OCI-M1 (cell line): Measurements from ENCODE around the gene RIMBP3B.
"Not testable (repeated sequence)": the region's sequence is repeated elsewhere in the genome, so short reads cannot be mapped to it uniquely, and the experiment has no call there.

Experiments used
- DNase-seq: peaks from one replicate; lab custom pipeline; 2025; lab: John Stamatoyannopoulos, UW

RIMBP3B gene, protein sequence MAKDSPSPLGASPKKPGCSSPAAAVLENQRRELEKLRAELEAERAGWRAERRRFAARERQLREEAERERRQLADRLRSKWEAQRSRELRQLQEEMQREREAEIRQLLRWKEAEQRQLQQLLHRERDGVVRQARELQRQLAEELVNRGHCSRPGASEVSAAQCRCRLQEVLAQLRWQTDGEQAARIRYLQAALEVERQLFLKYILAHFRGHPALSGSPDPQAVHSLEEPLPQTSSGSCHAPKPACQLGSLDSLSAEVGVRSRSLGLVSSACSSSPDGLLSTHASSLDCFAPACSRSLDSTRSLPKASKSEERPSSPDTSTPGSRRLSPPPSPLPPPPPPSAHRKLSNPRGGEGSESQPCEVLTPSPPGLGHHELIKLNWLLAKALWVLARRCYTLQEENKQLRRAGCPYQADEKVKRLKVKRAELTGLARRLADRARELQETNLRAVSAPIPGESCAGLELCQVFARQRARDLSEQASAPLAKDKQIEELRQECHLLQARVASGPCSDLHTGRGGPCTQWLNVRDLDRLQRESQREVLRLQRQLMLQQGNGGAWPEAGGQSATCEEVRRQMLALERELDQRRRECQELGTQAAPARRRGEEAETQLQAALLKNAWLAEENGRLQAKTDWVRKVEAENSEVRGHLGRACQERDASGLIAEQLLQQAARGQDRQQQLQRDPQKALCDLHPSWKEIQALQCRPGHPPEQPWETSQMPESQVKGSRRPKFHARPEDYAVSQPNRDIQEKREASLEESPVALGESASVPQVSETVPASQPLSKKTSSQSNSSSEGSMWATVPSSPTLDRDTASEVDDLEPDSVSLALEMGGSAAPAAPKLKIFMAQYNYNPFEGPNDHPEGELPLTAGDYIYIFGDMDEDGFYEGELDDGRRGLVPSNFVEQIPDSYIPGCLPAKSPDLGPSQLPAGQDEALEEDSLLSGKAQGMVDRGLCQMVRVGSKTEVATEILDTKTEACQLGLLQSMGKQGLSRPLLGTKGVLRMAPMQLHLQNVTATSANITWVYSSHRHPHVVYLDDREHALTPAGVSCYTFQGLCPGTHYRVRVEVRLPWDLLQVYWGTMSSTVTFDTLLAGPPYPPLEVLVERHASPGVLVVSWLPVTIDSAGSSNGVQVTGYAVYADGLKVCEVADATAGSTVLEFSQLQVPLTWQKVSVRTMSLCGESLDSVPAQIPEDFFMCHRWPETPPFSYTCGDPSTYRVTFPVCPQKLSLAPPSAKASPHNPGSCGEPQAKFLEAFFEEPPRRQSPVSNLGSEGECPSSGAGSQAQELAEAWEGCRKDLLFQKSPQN (N-terminal part only)

DNA sequence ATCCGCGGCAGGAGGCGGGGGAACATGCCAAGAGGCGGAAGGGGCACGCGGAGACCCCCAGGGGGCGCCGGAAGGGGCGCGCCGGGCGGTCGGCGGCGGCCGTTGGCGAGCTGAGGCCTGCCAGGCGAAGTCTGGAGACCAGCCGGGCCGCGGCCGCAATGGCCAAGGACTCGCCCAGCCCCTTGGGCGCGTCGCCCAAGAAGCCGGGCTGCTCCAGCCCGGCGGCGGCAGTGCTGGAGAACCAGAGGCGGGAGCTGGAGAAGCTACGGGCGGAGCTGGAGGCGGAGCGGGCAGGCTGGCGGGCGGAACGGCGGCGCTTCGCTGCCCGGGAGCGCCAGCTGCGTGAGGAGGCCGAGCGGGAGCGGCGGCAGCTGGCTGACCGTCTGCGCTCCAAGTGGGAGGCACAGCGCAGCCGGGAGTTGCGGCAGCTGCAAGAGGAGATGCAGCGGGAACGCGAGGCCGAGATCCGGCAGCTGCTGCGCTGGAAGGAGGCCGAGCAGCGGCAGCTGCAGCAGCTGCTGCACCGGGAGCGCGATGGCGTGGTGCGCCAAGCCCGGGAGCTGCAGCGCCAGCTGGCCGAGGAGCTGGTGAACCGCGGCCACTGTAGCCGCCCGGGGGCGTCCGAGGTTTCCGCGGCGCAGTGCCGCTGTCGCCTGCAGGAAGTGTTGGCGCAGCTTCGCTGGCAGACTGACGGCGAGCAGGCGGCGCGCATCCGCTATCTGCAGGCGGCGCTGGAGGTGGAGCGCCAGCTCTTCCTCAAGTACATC, at the start of gene RIMBP3B:
TSS of gene RIMBP3B (plus strand) at position 51 of the 767 bp plus-strand sequence. CDS start at position 159, 108 bp downstream.
- DNase-seq: not testable (repeated sequence)

DNA sequence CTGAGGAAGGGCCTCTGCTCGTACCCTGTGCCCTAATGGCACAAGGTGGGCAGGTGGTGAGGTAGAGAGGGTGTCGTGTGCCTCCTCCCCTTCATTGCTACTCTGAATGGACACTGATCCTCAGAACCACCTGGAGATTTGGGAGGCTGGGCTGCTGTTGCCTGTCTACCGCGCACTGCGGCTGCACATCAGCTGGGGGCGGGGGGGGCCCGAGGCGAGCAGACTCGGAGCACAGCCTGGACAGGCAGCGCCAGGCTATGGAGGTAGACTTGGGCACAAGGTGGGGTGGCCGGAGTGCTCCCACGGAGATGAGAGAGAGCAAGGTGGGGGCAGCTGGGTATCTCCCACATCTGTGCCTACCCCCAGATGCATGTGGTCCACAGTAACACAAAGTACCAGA, 26.0 kb upstream of the RIMBP3B start:
- DNase-seq: not testable (repeated sequence)

DNA sequence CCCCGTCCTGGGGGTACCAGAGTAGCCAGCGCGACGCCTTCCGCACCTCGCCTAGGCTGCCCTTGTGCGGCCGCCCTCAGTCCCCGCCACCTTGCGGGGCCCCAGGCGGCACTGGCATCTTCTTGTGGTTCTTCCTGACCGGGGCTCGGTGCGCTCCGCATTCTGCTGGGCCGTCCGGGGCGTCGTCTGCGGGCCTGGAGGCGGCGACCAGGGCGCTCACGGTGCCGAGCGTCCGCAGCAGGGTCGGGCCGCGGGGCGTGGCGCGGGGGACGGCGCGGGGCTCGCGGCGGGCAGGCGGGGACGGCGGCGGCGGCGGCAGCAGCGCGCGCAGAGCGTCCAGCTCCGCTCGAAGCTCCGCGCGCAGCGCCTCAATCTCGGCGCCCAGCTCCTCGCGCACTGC, 23.0 kb upstream of the RIMBP3B start:
- DNase-seq: not testable (repeated sequence)

DNA sequence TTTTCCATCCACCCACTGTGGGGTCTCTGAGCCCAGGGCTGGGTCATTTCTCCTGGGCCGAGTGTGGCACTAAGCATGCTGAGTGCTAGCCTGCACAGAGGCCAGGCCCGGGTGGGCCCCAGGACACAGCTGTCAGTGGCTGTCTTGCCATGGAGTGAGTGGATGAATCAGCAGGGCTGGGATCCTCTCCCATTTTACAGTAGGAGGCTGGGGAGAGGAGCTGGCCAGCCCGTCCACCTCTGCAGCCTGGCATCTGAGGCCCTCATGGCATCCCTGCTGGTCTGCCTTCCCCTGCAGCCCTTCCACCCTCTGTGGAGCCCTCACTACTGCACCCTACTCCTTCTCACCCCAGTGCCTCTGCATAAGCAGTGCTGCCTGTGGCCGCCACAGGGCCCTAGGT, 21.1 kb upstream of the RIMBP3B start:
- DNase-seq: not testable (repeated sequence)

DNA sequence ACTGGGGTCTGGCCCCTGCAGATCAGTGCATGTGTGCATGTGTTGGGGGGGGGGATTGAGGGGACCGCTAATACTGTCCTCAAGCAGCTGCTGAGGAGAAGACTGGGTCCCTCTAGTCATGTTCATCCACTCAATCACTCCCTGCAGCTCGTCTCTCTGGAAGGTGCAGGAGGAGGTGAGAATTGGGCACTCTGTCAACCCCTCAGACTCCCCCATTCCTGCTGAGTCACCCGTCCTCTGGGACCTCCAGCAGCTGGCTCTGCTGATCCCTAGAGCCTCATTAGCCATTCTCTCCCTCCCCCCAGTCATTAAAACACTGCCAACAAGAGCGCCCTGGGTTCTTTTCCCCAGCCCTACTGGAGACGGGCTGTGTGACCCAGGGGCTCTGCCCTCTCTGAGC, 20.5 kb upstream of the RIMBP3B start:
- not testable (repeated sequence) for DNase-seq

DNA sequence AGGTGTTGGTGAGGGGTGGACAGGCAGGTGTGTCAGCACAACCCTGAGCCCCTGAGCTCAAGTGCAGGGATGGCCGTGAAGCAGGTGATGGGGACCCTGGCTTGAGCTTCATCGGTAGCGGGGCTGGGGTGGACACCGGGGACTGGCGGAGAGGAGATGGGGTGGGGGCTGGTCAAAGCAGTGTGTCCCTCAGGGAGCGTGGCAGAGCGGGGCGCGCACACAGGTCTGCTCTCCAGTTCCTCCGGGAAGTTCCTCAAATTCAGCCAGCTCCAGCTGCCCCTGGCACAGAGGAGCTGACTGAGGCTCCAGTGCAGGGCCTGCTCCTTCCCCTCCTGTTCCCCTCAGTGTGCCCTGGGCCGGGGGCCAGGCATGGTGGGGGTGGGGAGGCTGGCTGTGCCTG, 19.7 kb upstream of the RIMBP3B start:
- DNase-seq: not testable (repeated sequence)

DNA sequence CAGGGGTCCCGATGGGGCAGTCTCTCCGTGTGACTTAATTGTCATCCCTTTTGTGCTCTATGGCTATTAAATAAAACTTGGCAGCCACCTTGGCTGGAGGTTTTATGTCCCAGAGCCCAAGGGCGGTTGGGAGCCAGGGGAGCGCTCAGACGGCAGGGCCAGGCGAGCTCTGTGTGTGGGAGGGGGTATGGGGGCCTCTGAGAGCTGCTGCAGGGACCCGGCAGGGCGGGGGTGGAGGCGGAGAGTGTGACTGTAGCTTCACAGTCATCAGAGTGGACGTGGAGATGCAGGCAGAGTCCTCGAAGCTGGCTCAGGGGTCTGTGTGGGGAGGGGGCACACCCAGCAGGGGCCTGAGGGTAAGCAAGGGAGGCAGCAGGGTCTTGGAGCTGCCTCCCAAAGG, 19.2 kb upstream of the RIMBP3B start:
- DNase-seq: not testable (repeated sequence)

DNA sequence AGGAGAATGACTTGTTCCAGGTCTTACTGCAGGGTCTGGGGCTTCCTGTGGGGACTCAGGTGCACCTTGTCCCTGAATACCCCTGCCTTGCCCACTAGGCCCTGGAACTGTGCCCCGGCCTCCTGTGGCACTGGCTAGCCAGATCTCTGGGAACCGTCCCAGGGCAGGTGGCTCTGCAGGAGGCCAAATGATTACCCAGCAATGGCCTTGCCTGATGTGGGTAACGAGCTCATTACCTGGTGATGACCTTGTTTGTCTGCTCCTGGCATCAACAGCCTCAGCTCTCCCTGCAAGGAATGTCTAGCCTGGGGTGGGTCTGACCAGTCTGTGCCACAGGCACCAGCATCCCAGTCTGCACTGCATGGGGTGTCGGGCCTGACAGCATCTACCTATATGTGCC, 18.2 kb upstream of the RIMBP3B start:
- not testable (repeated sequence) for DNase-seq

DNA sequence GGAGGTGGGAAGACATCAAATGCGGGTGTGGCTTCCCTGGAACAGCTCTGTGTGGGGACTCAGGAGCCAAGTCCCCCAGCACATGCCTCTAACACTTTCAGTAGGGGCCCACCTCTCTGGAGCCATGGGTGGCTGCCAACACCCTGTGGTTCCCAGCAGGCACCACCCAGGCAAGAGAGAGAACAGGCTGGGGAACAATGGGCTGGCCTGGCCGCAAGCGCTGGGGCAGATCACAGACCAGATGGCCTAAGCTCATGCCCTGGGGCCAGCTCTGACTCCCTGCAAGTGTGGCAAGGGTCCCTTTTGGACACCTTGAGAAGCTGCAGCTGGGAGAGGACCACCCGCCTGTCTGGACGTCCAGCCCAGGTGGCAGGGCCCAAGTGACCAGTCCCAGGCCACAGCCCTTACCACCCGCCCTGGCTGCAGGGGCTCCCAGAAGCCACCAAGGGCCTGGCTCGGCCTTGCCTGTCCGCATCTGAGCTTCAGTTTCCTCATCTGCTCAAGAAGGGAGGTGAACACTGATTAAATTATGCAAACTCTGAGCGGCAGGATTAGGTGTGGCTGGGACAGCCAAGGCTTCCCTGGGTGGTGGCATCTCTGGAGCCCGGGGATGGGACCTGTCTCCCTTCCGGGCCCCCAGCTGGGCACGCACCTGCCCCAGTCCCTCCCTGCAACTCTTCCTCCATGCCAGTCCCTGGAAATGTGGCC, 14.8 kb upstream of the RIMBP3B start:
- DNase-seq: not testable (repeated sequence)

DNA sequence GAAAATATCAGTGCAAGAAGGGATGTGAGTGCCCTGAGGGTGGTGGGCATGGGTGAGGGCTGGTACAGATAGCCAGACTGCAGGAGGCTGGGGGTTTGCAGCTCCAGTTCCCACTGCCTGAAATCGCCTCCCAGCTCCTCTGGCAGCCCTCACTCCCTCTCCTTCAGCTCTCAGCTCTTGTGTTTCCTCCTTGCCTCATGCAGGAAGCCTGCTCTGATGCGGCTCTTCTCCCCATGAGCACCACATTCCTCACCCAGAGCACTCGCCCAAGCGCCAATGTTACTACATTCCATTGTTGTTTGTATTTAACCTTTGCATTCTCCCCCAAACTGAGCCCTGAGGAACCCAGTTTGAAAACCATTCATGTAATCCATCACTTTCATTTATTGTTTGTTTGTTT, 7.7 kb upstream of the RIMBP3B start:
- not testable (repeated sequence) for DNase-seq

DNA sequence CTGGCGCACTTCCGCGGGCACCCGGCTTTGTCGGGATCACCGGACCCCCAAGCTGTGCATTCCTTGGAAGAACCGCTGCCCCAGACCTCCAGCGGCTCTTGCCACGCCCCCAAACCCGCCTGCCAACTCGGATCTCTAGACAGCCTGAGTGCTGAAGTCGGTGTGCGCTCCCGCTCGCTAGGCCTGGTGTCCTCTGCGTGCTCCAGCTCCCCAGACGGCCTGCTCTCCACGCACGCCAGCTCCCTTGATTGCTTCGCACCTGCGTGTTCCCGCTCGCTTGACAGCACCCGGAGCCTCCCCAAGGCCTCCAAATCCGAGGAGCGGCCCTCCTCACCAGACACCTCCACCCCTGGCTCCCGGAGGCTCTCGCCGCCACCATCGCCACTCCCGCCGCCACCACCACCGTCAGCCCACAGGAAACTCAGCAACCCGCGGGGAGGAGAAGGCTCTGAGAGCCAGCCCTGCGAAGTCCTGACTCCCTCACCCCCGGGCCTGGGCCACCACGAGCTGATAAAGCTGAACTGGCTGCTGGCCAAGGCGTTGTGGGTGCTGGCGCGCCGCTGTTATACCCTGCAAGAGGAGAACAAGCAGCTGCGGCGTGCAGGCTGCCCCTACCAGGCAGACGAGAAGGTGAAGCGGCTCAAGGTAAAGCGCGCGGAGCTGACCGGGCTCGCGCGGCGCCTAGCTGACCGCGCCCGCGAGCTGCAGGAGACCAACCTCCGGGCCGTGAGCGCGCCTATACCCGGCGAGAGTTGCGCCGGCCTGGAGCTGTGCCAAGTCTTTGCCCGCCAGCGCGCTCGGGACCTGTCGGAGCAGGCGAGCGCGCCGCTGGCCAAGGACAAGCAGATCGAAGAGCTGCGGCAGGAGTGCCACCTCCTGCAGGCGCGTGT, 1.2 kb downstream of the RIMBP3B start:
- not testable (repeated sequence) for DNase-seq

DNA sequence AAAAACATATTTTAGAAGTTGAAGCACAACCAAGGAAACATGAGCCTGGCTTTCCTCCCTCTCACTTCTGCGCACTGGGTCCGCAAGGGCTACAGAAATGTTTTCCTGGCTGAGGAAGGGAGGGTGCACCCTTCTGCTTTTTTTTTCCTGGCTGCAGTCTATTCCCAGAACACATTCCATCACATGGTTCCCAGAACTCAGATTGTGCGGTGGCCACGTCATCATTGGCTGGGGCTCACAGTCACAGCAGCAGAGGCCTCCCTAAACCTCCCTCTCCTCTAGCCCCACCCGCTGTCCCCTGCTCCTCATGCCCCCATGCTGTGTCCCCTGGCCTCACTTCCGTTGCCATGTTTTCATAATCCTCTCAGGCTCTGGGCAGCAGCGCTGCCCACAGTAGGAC, 5.9 kb downstream of the RIMBP3B start:
- not testable (repeated sequence) for DNase-seq

DNA sequence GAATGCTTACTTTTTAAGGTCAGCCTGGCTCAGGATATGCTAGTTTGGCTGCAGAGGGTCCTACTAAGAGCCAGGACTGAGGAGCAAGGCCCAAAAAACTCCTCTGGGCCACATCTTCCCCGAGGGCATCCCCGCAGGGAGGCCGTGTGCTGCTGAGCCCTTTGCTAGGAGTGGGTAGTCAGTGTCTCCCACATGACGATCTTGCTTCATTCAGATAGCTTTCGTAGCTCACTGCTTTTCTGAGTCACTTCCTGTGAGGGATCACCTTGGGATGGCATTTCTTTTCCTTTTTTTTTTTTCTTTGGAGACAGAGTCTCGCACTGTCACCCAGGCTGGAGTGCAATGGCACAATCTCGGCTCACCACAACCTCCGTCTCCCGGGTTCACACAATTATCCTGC, 6.5 kb downstream of the RIMBP3B start:
- not testable (repeated sequence) for DNase-seq

DNA sequence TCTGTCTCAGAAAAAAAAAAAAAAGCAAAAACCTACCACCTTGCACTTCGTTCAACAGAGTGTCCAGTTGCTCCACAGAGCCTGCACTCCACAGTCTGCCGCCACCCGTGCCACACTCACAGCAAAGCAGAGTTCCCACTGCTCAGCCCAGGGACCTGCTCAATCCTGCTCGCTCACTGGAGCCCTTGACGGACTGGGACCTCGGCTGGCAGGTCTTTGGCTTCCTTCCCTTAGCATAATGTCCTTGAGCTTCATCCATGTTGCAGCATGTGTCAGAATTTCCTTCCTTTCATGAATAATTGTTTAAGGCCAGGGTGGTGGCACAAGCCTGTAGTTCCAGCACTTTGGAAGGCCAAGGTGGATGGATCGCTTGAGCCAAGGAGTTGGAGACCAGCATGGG, 11.1 kb downstream of the RIMBP3B start:
- not testable (repeated sequence) for DNase-seq

DNA sequence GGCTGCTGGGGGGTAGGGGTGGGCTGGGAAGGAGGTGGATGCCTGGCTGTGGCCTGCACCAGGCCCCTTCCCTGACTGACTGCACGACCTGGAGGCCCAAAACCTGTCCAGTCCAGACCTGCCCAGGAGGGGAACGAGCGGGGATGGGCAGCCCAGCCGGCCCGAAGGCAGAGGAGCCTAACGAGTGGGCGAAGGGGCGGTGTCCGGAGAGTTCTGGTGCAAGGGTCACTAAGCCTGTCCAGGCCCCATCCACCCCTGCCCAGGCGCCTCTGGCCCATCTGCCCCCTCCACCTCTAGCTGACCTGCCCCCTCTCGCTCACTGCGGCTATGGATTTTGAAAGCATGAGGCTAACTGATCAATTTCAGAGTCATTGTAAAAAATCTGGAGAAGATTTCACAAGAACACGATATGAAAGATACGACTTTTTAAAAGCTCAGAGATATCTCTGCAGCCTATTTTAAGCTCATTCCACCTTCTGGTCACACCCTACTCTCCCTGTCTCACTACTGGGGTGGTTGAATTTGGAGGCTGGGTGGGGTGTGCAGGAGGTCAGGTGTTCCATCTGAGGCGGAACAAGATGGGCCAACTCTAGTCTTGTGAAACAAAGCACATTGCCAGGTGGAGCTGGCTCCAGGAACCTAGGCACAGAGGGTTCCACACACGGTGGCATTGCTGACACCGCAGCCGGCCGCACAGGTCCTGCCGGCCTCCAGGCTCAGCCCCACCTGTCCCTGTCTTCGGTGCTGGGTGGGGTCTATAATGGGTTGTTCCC, 17.8 kb downstream of the RIMBP3B start:
- not testable (repeated sequence) for DNase-seq

DNA sequence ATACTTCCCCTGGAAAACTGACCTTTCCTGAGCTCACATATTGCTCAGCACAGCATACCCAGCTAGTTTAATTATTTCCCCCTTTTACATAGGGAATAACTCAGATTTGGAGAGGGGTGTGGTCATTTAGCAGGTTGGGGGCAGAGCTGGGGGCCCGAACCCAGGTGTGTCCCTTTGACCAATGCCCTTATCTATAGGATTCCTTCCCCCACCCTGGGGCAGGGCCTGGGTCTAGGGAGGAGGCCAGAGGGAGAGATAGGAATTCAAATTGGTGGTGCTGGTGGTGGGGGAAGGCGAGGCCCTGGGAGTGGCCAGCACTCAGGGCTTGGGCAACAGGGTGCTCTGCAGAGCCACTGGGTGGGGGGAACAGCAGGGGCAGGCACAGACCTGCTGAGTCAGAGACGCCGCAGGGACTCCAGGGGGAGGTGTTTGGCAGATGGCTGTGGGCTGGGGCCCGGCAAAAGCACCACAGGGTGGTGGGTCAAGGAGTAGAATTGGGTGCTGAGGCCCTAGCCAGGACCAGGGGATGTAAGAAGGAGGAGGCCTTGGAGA, 19.3 kb downstream of the RIMBP3B start:
- DNase-seq: not testable (repeated sequence)

DNA sequence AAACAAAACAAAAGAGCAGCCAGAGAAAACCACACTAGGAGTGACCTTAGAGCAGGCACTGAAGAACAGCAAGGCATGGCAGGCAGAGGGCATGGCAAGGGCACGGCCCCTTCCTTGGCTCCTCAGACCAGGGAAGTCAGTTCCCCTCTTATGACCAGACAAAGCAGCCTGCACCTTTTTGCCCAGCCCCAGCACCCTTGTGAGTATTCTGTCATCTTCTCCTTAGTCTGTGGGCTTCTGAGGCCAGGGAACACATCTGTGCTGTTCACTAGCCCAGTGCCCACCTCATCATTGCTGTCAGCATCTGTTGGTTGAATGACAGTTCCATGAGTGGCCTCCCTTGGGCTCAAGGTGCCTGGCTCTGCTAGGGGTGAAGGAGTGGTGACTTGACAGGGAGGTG, 23.6 kb downstream of the RIMBP3B start:
- not testable (repeated sequence) for DNase-seq

DNA sequence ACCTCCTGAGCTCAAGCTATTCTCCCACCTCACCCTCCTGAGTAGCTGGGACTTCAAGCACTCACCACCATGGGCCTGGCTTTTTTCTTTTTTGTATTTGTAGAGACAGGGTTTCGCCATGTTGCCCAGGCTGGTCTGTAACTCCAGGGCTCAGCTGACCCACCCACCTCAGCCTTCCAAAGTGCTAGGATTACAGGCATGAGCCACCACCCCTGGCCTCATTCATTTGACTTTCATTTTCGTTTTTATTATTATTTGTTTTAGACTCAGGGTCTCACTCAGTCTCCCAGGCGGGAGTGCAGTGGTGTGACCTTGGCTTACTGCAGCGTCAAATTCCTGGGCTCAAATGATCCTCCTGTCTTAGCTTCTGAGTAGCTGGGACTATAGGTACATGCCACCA, 24.2 kb downstream of the RIMBP3B start:
- not testable (repeated sequence) for DNase-seq
